Activated T-cell treated with anti-CD3 and anti-CD28 coated beads, Interleukin-2, amount 50 U/mL, for 4 hours (primary cell): ENCODE measurements around the gene TTLL11. TPM values are rescaled to one million over a fixed set of nuclear protein-coding genes. Genes with fewer than 3 reads are reported as not detected.

Experiments used
- ATAC-seq, 2 donors: fragments of 200-7000 bp; cut with Tn5 transposase; one replicate each; pipeline ENCODE4 v1.10.0; 2021
- DNase-seq: peaks from one replicate; pipeline ENCODE4 v3.0.0-alpha.2; 2020
- H3K27me3 Mint-ChIP-seq: one replicate; pipeline ENCODE4 v1.8.0; 2021; ENCODE audit warnings: low read depth, mixed read lengths
- H3K36me3 Mint-ChIP-seq: one replicate; pipeline ENCODE4 v1.8.0; 2022; ENCODE audit warnings: mixed read lengths; ENCODE audit not compliant: insufficient read depth
- H3K4me1 Mint-ChIP-seq: one replicate; pipeline ENCODE4 v1.8.0; 2021; ENCODE audit warnings: low read depth, mixed read lengths
- H3K4me3 Mint-ChIP-seq: one replicate; pipeline ENCODE4 v1.8.0; 2021; ENCODE audit warnings: mild to moderate bottlenecking, moderate library complexity, mixed read lengths
- H3K9me3 Mint-ChIP-seq: one replicate; pipeline ENCODE4 v1.8.0; 2021; ENCODE audit warnings: mixed read lengths
- total RNA-seq, 3 donors: library from RNA; stranded (reverse); gene quantifications; one replicate each; pipeline ENCODE4 v1.2.1, GENCODE V29; 2021

TTLL11 gene
- total RNA-seq, 3 donors from 2014 or later = 4.2 to 5.1 (median 4.7) TPM

DNA sequence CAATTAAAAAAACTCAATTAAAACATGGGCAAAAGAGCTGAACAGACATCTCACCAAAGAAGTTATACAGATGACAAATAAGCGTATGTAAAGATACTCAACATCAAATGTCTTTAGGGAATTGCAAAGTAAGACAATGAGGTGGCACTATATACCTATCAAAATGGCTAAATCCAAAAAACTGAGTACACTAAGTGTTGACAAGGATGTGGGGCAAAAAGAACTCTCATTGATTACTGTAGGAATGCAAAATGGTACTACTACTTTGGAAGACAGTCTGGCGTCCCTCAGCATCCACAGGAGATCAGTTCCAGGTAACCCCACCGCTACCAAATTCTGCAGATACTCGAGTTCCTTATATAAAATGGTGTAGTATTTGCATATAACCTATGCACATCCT, 243.6 kb downstream of the TTLL11 start:
- Mint-ChIP-seq H3K4me1 (no peaks in the 10 kb centered on the region), H3K36me3 (peaks cover 2% of the 10 kb centered on the region), H3K27me3 (no peaks in the 10 kb centered on the region), H3K4me3 (no peak overlapping the region), H3K9me3 (peaks cover 18% of the 10 kb centered on the region)
- no peak for DNase-seq
- no peak for ATAC-seq

- Mint-ChIP-seq H3K27me3 (no peaks in the 10 kb centered on the region), H3K4me1 (no peaks in the 10 kb centered on the region), H3K9me3 (peaks cover 24% of the 10 kb centered on the region), H3K4me3 (no peak overlapping the region), H3K36me3 (peaks cover 5% of the 10 kb centered on the region)
- DNase-seq = no peak
- no peak for ATAC-seq
Observed at GRCh38 chr9:121844562-121844961, 248.5 kb downstream of the TTLL11 start.

GRCh38 chr9:121844098-121844497, 249.0 kb downstream of the TTLL11 start:
- Mint-ChIP-seq H3K36me3 (peaks cover 5% of the 10 kb centered on the region), H3K9me3 (peaks cover 21% of the 10 kb centered on the region), H3K4me3 (no peak overlapping the region), H3K4me1 (no peaks in the 10 kb centered on the region), H3K27me3 (no peaks in the 10 kb centered on the region)
- ATAC-seq (no peak), DNase-seq (no peak)

- peaks cover 5% of the 10 kb centered on the region for H3K36me3 Mint-ChIP-seq
- peaks cover 17% of the 10 kb centered on the region for H3K9me3 Mint-ChIP-seq
- H3K4me1 Mint-ChIP-seq = no peaks in the 10 kb centered on the region
- no peak overlapping the region for H3K4me3 Mint-ChIP-seq
- no peaks in the 10 kb centered on the region for H3K27me3 Mint-ChIP-seq
- DNase-seq (no peak), ATAC-seq (no peak)
Observed at GRCh38 chr9:121842612-121842978, 250.5 kb downstream of the TTLL11 start.

DNA sequence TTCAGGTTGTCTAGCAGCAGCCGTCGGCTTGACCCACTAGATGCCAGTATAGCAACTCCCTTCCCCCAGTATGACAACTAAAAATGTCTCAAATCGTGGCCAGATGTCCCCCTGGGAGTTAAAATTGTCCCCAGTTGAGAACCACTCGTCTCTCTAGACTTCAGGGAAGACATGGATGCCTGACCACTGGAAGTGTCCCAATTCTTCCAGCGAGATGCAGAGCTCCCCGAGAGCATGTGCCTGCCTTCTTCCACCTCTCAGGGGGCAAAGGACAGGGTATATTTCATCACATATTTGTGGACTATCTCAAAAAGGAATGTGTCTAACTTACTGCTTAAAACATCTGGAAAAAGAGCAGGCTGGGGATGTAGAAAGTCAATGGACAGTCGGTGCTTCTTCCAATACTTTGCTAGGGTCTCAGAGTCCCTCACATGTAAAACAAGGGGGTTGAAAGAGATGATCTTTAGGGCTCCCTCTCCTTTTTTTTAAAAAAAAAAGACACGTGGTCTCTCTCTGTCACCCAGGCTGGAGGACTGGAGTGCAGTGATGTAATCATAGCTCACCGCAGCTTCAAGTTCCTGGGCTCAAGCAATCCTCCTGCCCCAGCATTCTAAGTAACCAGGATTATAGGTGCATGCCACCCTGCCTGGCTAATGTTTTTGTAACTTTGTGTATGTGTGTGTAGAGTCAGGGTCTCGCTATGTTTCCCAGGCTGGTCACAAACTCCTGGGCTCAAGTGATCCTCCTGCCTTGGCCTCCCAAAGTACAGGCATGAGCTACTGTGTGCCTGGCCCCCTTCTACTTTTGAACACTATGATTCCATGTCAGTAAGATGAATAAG, 251.1 kb downstream of the TTLL11 start:
- no peak overlapping the region for H3K4me3 Mint-ChIP-seq
- H3K9me3 Mint-ChIP-seq = peaks cover 17% of the 10 kb centered on the region
- H3K27me3 Mint-ChIP-seq = no peaks in the 10 kb centered on the region
- H3K4me1 Mint-ChIP-seq = no peaks in the 10 kb centered on the region
- DNase-seq (no peak), ATAC-seq (no peak)
- peaks cover 5% of the 10 kb centered on the region for H3K36me3 Mint-ChIP-seq

GRCh38 chr9:121840838-121841760, 252.0 kb downstream of the TTLL11 start:
- ATAC-seq (peak in 1 of 2 donors; percentile 31), DNase-seq (no peak)
- no peak overlapping the region for H3K4me3 Mint-ChIP-seq
- H3K27me3 Mint-ChIP-seq = no peaks in the 10 kb centered on the region
- peaks cover 5% of the 10 kb centered on the region for H3K36me3 Mint-ChIP-seq
- H3K9me3 Mint-ChIP-seq = peaks cover 17% of the 10 kb centered on the region
- H3K4me1 Mint-ChIP-seq = no peaks in the 10 kb centered on the region

DNA sequence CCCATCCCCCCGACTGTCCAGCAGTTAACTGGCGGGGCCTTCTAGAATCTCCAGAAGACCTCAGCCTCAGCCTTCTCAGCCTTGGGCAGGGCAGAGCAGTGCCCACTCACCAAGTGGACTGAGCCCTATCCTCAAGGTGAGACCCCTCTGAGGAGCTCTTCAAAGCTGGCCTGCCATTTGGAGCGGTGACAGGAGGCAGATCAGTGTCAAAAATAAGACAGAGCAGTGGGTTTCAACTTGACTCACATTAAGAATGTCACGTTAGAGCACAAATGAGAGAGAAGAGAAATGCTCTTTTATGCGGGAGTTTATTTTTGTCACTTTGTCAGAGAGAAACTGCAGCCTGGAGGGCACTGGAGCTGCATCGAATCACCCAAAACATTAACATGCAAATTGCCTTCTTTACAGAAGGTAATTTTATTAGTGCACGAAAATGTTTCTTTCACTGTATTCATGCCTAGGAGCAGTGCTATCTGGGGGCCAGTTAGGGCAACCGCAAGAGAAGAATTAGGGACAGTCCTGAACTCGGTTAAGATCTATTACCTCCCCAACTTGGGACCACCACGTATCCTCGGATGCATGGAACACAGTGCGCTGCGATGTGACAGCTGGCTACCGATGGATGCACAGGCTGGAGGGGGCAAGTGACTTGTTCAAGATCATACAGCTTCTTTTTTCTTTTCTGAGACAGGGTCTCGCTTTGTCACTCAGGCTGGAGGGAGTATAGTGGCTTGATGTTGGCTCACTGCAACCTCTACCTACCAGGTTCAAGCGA, 253.2 kb downstream of the TTLL11 start:
- H3K36me3 Mint-ChIP-seq = peaks cover 5% of the 10 kb centered on the region

GRCh38 chr9:121838746-121839669, 254.1 kb downstream of the TTLL11 start:
- peaks cover under 1% of the 10 kb centered on the region for H3K9me3 Mint-ChIP-seq
- H3K4me1 Mint-ChIP-seq = no peaks in the 10 kb centered on the region
- H3K4me3 Mint-ChIP-seq = no peak overlapping the region
- peaks cover 2% of the 10 kb centered on the region for H3K36me3 Mint-ChIP-seq
- no peaks in the 10 kb centered on the region for H3K27me3 Mint-ChIP-seq
- DNase-seq = no peak
- no peak for ATAC-seq

More for the DNA sequence above, 253.2 kb downstream of the TTLL11 start:
- H3K9me3 Mint-ChIP-seq = peaks cover 10% of the 10 kb centered on the region
- no peak overlapping the region for H3K4me3 Mint-ChIP-seq
- peak; percentile 71 to 83 for ATAC-seq
- no peaks in the 10 kb centered on the region for H3K4me1 Mint-ChIP-seq
- no peaks in the 10 kb centered on the region for H3K27me3 Mint-ChIP-seq
- DNase-seq = no peak

- H3K27me3 Mint-ChIP-seq = no peaks in the 10 kb centered on the region
- no peaks in the 10 kb centered on the region for H3K9me3 Mint-ChIP-seq
- H3K4me3 Mint-ChIP-seq = no peak overlapping the region
- no peak for ATAC-seq
- H3K36me3 Mint-ChIP-seq = peaks cover 2% of the 10 kb centered on the region
- DNase-seq = no peak
- no peaks in the 10 kb centered on the region for H3K4me1 Mint-ChIP-seq
Observed at GRCh38 chr9:121837113-121837961, 255.8 kb downstream of the TTLL11 start.

DNA sequence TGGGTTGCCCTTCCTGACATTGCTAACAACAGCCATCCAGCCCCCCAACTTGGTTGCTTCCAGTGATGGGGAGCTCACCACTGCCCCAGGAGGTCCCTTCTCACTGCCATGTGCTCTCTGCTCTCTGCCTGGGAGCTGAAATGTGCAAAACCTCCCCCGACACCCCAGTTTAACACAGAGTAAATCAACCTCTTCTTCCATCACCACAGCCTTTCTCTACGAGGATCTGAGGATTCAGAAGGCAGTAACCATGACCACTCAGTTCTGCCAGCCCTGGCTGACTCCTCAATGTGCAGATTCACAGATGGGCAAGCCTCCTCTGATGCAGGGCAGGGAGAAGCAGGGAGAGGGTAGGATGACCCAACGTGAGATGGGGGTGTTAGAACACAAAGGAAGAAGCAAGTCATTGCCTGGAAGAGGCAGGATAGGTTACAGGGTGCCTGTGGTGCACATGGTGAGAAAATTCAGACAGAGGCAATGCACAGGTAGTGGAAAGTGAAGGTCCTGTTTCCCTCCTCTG, 256.7 kb downstream of the TTLL11 start:
- no peak for DNase-seq
- H3K4me3 Mint-ChIP-seq = no peak overlapping the region
- ATAC-seq = no peak

GRCh38 chr9:121835587-121836365, 257.3 kb downstream of the TTLL11 start:
- Mint-ChIP-seq H3K36me3 (no peaks in the 10 kb centered on the region), H3K4me3 (no peak overlapping the region), H3K9me3 (no peaks in the 10 kb centered on the region), H3K4me1 (no peaks in the 10 kb centered on the region), H3K27me3 (no peaks in the 10 kb centered on the region)
- no peak for DNase-seq
- ATAC-seq = no peak

More for the DNA sequence above, 256.7 kb downstream of the TTLL11 start:
- Mint-ChIP-seq H3K9me3 (no peaks in the 10 kb centered on the region), H3K4me1 (no peaks in the 10 kb centered on the region), H3K27me3 (no peaks in the 10 kb centered on the region), H3K36me3 (peaks cover 2% of the 10 kb centered on the region)

- Mint-ChIP-seq H3K9me3 (no peaks in the 10 kb centered on the region), H3K36me3 (no peaks in the 10 kb centered on the region)
Observed at GRCh38 chr9:121833061-121833460, 260.0 kb downstream of the TTLL11 start.

More at GRCh38 chr9:121833061-121833460, 260.0 kb downstream of the TTLL11 start:
- Mint-ChIP-seq H3K4me1 (no peaks in the 10 kb centered on the region), H3K27me3 (no peaks in the 10 kb centered on the region), H3K4me3 (no peak overlapping the region)
- no peak for DNase-seq
- no peak for ATAC-seq
